Muscle of arm (tissue), 14 donors: Measurements from ENCODE around the gene TGFBR1. TPM values are rescaled to one million over a fixed set of nuclear protein-coding genes. Genes with fewer than 3 reads are reported as not detected.

Source experiments
- DNase-seq: peaks from one replicate; pipeline ENCODE4 v3.0.0-alpha.2; 2013
- long read RNA-seq, 11 donors: transcript quantifications; one replicate each; lab custom pipeline, GENCODE V29; 2026
- polyA plus RNA-seq, 12 donors: library from polyadenylated mRNA; unstranded; fragments of 120-200 nt; gene quantifications; one replicate each; pipeline ENCODE4 v1.2.1, GENCODE V29; 2013; ENCODE audit not compliant: insufficient read length in 12 of 12

Gene TGFBR1
- 10 to 100 TPM in 11 of 12 donors, not detected in 1; 22.1 to 34.1 (median 26.9) TPM for polyA plus RNA-seq
- long read RNA-seq, donor 1, full-length matches to known transcripts, result 2 of 2 reads
- long read RNA-seq, donor 1, partial matches to known transcripts, result 0 of 2 reads
- long read RNA-seq, donor 1, other reads (novel, unspliced or antisense), result 0 of 2 reads
- long read RNA-seq, donor 2, full-length matches to known transcripts, result 8 of 8 reads
- long read RNA-seq, donor 2, partial matches to known transcripts, result 0 of 8 reads
- long read RNA-seq, donor 2, other reads (novel, unspliced or antisense), result 0 of 8 reads
- long read RNA-seq, donor 3, full-length matches to known transcripts, result 1 of 1 reads
- long read RNA-seq, donor 3, partial matches to known transcripts, result 0 of 1 reads
- long read RNA-seq, donor 3, other reads (novel, unspliced or antisense), result 0 of 1 reads
- long read RNA-seq, donor 4, result 0 reads
- long read RNA-seq, donor 5, result 0 reads
- long read RNA-seq, donor 6, full-length matches to known transcripts, result 2 of 2 reads
- long read RNA-seq, donor 6, partial matches to known transcripts, result 0 of 2 reads
- long read RNA-seq, donor 6, other reads (novel, unspliced or antisense), result 0 of 2 reads
- long read RNA-seq, donor 7, full-length matches to known transcripts, result 1 of 1 reads
- long read RNA-seq, donor 7, partial matches to known transcripts, result 0 of 1 reads
- long read RNA-seq, donor 7, other reads (novel, unspliced or antisense), result 0 of 1 reads
- long read RNA-seq, donor 8, full-length matches to known transcripts, result 7 of 7 reads
- long read RNA-seq, donor 8, partial matches to known transcripts, result 0 of 7 reads
- long read RNA-seq, donor 8, other reads (novel, unspliced or antisense), result 0 of 7 reads
- long read RNA-seq, donor 9, full-length matches to known transcripts, result 3 of 3 reads
- long read RNA-seq, donor 9, partial matches to known transcripts, result 0 of 3 reads
- long read RNA-seq, donor 9, other reads (novel, unspliced or antisense), result 0 of 3 reads
- long read RNA-seq, donor 10, full-length matches to known transcripts, result 2 of 2 reads
- long read RNA-seq, donor 10, partial matches to known transcripts, result 0 of 2 reads
- long read RNA-seq, donor 10, other reads (novel, unspliced or antisense), result 0 of 2 reads
- long read RNA-seq, donor 11, full-length matches to known transcripts, result 5 of 5 reads
- long read RNA-seq, donor 11, partial matches to known transcripts, result 0 of 5 reads
- long read RNA-seq, donor 11, other reads (novel, unspliced or antisense), result 0 of 5 reads

- DNase-seq, result peak; percentile 89
Measured at GRCh38 chr9:99104459-99105151, at the start of gene TGFBR1. Gene TGFBR1, plus strand, starts transcription at chr9:99105113. Its CDS starts 93 bp downstream, at chr9:99105206.

- DNase-seq, result no peak
Measured at GRCh38 chr9:99055384-99055783, 49.5 kb upstream of the TGFBR1 start.

GRCh38 chr9:99056186-99056585, 48.7 kb upstream of the TGFBR1 start:
- no peak for DNase-seq

GRCh38 chr9:99056886-99057664, 47.8 kb upstream of the TGFBR1 start:
- no peak for DNase-seq

GRCh38 chr9:99057665-99058625, 47.0 kb upstream of the TGFBR1 start:
- no peak for DNase-seq

- peak; percentile 31 for DNase-seq
Measured at GRCh38 chr9:99058964-99059921, 45.7 kb upstream of the TGFBR1 start.

GRCh38 chr9:99060621-99061020, 44.3 kb upstream of the TGFBR1 start:
- no peak for DNase-seq

- no peak for DNase-seq
Measured at GRCh38 chr9:99062549-99062948, 42.4 kb upstream of the TGFBR1 start.

- DNase-seq, result no peak
Measured at GRCh38 chr9:99063522-99063921, 41.4 kb upstream of the TGFBR1 start.

GRCh38 chr9:99066571-99066970, 38.3 kb upstream of the TGFBR1 start:
- DNase-seq, result no peak

- no peak for DNase-seq
Measured at GRCh38 chr9:99069075-99069474, 35.8 kb upstream of the TGFBR1 start.

- no peak for DNase-seq
Measured at GRCh38 chr9:99069546-99069945, 35.4 kb upstream of the TGFBR1 start.

- no peak for DNase-seq
Measured at GRCh38 chr9:99070681-99071080, 34.2 kb upstream of the TGFBR1 start.

- DNase-seq, result no peak
Measured at GRCh38 chr9:99071313-99072039, 33.4 kb upstream of the TGFBR1 start.

- DNase-seq, result no peak
Measured at GRCh38 chr9:99072040-99072394, 32.9 kb upstream of the TGFBR1 start.

- DNase-seq, result no peak
Measured at GRCh38 chr9:99073347-99073746, 31.6 kb upstream of the TGFBR1 start.
